IMR-90 (cell line): Measurements from ENCODE around the gene SYCE3. TPM values are rescaled to one million over a fixed set of nuclear protein-coding genes. Genes with fewer than 3 reads are reported as not detected.

ENCODE experiments used
- ATAC-seq: fragments of 200-7000 bp; cut with Tn5 transposase; 2 replicates; pipeline ENCODE4 v1.9.1; 2020; ENCODE audit warnings: low read depth, mild to moderate bottlenecking, moderate library complexity
- BruUV-seq: library from RNA; stranded (reverse); fragments of 400-500 nt; replicated peaks from 2 replicates; lab custom pipeline; 2021; lab: Mats Ljungman, UMichigan
- CTCF ChIA-PET: fragments of 300-600 bp; formaldehyde crosslinking; extraction: SDS; loops from one replicate; lab custom pipeline; 2021; ENCODE audit warnings: antibody characterized with exemption; lab: Yijun Ruan, JAX
- POLR2A ChIA-PET: fragments of 300-600 bp; sonication (Branson Sonifier 250); formaldehyde crosslinking; loops from one replicate; lab custom pipeline; 2022; ENCODE audit warnings: antibody characterized with exemption; ENCODE audit not compliant: unreplicated experiment; lab: Charles Lee
- DNase-seq: peaks from one replicate; pipeline ENCODE4 v3.0.0; 2013
- H2AFZ ChIP-seq: replicated peaks from 2 replicates; pipeline ENCODE3; 2013; ENCODE audit warnings: low read length, mild to moderate bottlenecking; ENCODE audit not compliant: poor library complexity
- H2AK5ac ChIP-seq: 2 replicates; pipeline ENCODE4 v1.6.1; 2013; ENCODE audit warnings: low read depth, low read length, inconsistent platforms
- H2AK9ac ChIP-seq: replicated peaks from 2 replicates; pipeline ENCODE3; 2013; ENCODE audit warnings: mild to moderate bottlenecking, low read depth, low read length, moderate library complexity; ENCODE audit not compliant: poor library complexity
- H2BK120ac ChIP-seq: 2 replicates; pipeline ENCODE4 v1.6.1; 2013; ENCODE audit warnings: low read depth, low read length, inconsistent platforms
- H2BK15ac ChIP-seq: 3 replicates; pipeline ENCODE4 v1.6.1; 2013; ENCODE audit warnings: low read depth, low read length, inconsistent platforms
- H2BK20ac ChIP-seq: 2 replicates; pipeline ENCODE4 v1.6.1; 2013; ENCODE audit warnings: low read depth, mild to moderate bottlenecking, inconsistent platforms, low read length, moderate library complexity
- H2BK5ac ChIP-seq: 2 replicates; pipeline ENCODE4 v1.6.1; 2013; ENCODE audit warnings: mild to moderate bottlenecking, low read depth, low read length, inconsistent platforms; ENCODE audit not compliant: poor library complexity, severe bottlenecking
- H3K14ac ChIP-seq: replicated peaks from 2 replicates; pipeline ENCODE4 v1.6.1; 2013; ENCODE audit warnings: low read depth, low read length, inconsistent platforms
- H3K18ac ChIP-seq: 2 replicates; pipeline ENCODE4 v1.6.1; 2013; ENCODE audit warnings: low read depth, low read length, control low read depth
- H3K23ac ChIP-seq: 2 replicates; pipeline ENCODE4 v1.6.1; 2013; ENCODE audit warnings: low read depth, low read length, inconsistent platforms
- H3K27ac ChIP-seq: 2 replicates; pipeline ENCODE4 v1.5.1; 2013; ENCODE audit warnings: mild to moderate bottlenecking, control low read depth, low read length; ENCODE audit not compliant: insufficient read depth
- H3K27me3 ChIP-seq: 2 replicates; pipeline ENCODE4 v1.6.1; 2013; ENCODE audit warnings: low read length; ENCODE audit not compliant: control insufficient read depth, insufficient read depth
- H3K36me3 ChIP-seq: 2 replicates; pipeline ENCODE4 v1.6.1; 2013; ENCODE audit warnings: low read length, mixed read lengths; ENCODE audit not compliant: control insufficient read depth, insufficient read depth
- H3K4ac ChIP-seq: 2 replicates; pipeline ENCODE4 v1.6.1; 2013; ENCODE audit warnings: low read depth, low read length, inconsistent platforms
- H3K4me1 ChIP-seq: 2 replicates; pipeline ENCODE4 v1.6.1; 2013; ENCODE audit warnings: low read length, mixed read lengths; ENCODE audit not compliant: control insufficient read depth, insufficient read depth
- H3K4me2 ChIP-seq: 2 replicates; pipeline ENCODE4 v1.6.1; 2013; ENCODE audit warnings: low read depth, mild to moderate bottlenecking, control low read depth, low read length, moderate library complexity
- H3K4me3 ChIP-seq: 2 replicates; pipeline ENCODE4 v1.5.1; 2013; ENCODE audit warnings: low read depth, mild to moderate bottlenecking, control low read depth, low read length, moderate library complexity; ENCODE audit not compliant: insufficient read depth
- H3K56ac ChIP-seq: 2 replicates; pipeline ENCODE4 v1.6.1; 2013; ENCODE audit warnings: low read length, inconsistent platforms; ENCODE audit not compliant: insufficient read depth; ENCODE audit errors: extremely low read depth
- H3K79me1 ChIP-seq, 2 experiments: 2 replicates each; pipeline ENCODE4 v1.6.1; 2013; ENCODE audit warnings: low read length in 2 of 2, inconsistent platforms in 1 of 2, low read depth in 1 of 2
- H3K9ac ChIP-seq: 2 replicates; pipeline ENCODE4 v1.6.1; 2013; ENCODE audit warnings: low read depth, low read length, control low read depth
- H3K9me1 ChIP-seq: 2 replicates; pipeline ENCODE4 v1.6.1; 2013; ENCODE audit warnings: low read length, inconsistent platforms; ENCODE audit not compliant: insufficient read depth
- H3K9me3 ChIP-seq: 2 replicates; pipeline ENCODE4 v1.6.1; 2013; ENCODE audit warnings: low read length; ENCODE audit not compliant: control insufficient read depth, insufficient read depth
- H4K20me1 ChIP-seq: 2 replicates; pipeline ENCODE4 v1.6.1; 2013; ENCODE audit warnings: low read length, inconsistent platforms; ENCODE audit not compliant: insufficient read depth
- H4K5ac ChIP-seq: 2 replicates; pipeline ENCODE4 v1.6.1; 2013; ENCODE audit warnings: mild to moderate bottlenecking, low read depth, low read length, control low read depth
- H4K8ac ChIP-seq, 2 experiments: 2 replicates each; pipeline ENCODE4 v1.6.1; 2013; ENCODE audit warnings: low read depth in 2 of 2, low read length in 2 of 2, control low read depth in 1 of 2, inconsistent platforms in 1 of 2
- H4K91ac ChIP-seq: 2 replicates; pipeline ENCODE4 v1.6.1; 2013; ENCODE audit warnings: low read depth, low read length, inconsistent platforms; ENCODE audit not compliant: insufficient read depth
- BHLHE40 ChIP-seq: fragments of 150-350 bp; IDR thresholded peaks from 2 replicates; pipeline ENCODE4 v1.6.1; 2016; ENCODE audit warnings: mild to moderate bottlenecking, low read depth, low read length
- CEBPB ChIP-seq: IDR thresholded peaks from 2 replicates; pipeline ENCODE4 v1.6.1; 2012; ENCODE audit warnings: low read depth, low read length, improper control_type of control experiment
- FOS ChIP-seq: fragments of 150-350 bp; IDR thresholded peaks from 2 replicates; pipeline ENCODE4 v1.6.1; 2016; ENCODE audit warnings: low read depth, low read length
- MAFK ChIP-seq: IDR thresholded peaks from 2 replicates; pipeline ENCODE4 v1.6.1; 2012; ENCODE audit warnings: low read depth, low read length, improper control_type of control experiment
- MAZ ChIP-seq: IDR thresholded peaks from 2 replicates; pipeline ENCODE4 v1.6.1; 2012; ENCODE audit warnings: low read depth, mild to moderate bottlenecking, low read length, improper control_type of control experiment, moderate library complexity, borderline replicate concordance
- POLR2A ChIP-seq: IDR thresholded peaks from 2 replicates; pipeline ENCODE4 v1.6.1; 2012; ENCODE audit warnings: mild to moderate bottlenecking, low read depth, low read length
- RFX5 ChIP-seq: IDR thresholded peaks from 2 replicates; pipeline ENCODE4 v1.8.0; 2012; ENCODE audit warnings: low read depth, mild to moderate bottlenecking, low read length, moderate library complexity
- SMC3 ChIP-seq: fragments of 150-350 bp; IDR thresholded peaks from 2 replicates; pipeline ENCODE4 v1.6.1; 2016; ENCODE audit warnings: low read depth, mild to moderate bottlenecking, antibody characterized with exemption, low read length, moderate library complexity
- WGBS, 2 experiments: methylation state at CpG; one replicate each; pipeline versions ENCODE4 v1.1.5 to v1.1.7; 2013; ENCODE audit warnings: missing lambda C conversion rate in 2 of 2; ENCODE audit not compliant: insufficient read length in 1 of 2; ENCODE audit errors: extremely low coverage in 2 of 2; 5-methylcytosine and 5-hydroxymethylcytosine counted together
- dilution Hi-C: fragments of 300-500 bp; cut with HindIII; formaldehyde crosslinking; loops from one replicate; pipeline ENCODE4 v1.14.3; 2018; ENCODE audit warnings: low sequenced_read_pairs; ENCODE audit not compliant: unreplicated experiment
- in situ Hi-C: fragments of 300-500 bp; cut with MboI; formaldehyde crosslinking; loops from 3 replicates; pipeline ENCODE4 v1.14.3; 2019; ENCODE audit warnings: low sequenced_read_pairs, inconsistent platforms, mixed read lengths
- intact Hi-C: fragments of 100-400 bp; cut with micrococcal nuclease; formaldehyde crosslinking; loops from 2 replicates; pipeline ENCODE4 v1.10.0; 2022
- polyA plus RNA-seq, 3 experiments: library from polyadenylated mRNA; depleted of rRNA; stranded (reverse); fragments of >200 nt; gene quantifications; 2 replicates each; pipeline ENCODE4 v1.2.3, GENCODE V29; 2012; ENCODE audit warnings: low replicate concordance in 1 of 3
- total RNA-seq: library from RNA; depleted of rRNA; stranded (reverse); fragments of >200 nt; gene quantifications from 2 replicates; pipeline ENCODE4 v1.2.3, GENCODE V29; 2012

SYCE3 gene
- total and polyA plus RNA-seq, 2 of the 4 experiments (the other 2 are of a cell fraction), result not detected

GRCh38 chr22:50606946-50607658, 44.4 kb upstream of the SYCE3 start:
- ATAC-seq (no peak), DNase-seq (no peak)

More at GRCh38 chr22:50606946-50607658, 44.4 kb upstream of the SYCE3 start:
- BruUV-seq, result no TSS peak
- no peak overlapping the region for H3K4ac ChIP-seq
- H3K18ac ChIP-seq, result no peak overlapping the region
- H2BK5ac ChIP-seq, result no peak overlapping the region
- H2BK120ac ChIP-seq, result no peak overlapping the region
- no peak overlapping the region for H3K27ac ChIP-seq
- H3K4me1 ChIP-seq, result no peaks in the 10 kb centered on the region
- H3K4me2 ChIP-seq, result no peak overlapping the region
- POLR2A ChIA-PET, result no interaction called here
- H3K79me1 ChIP-seq, result no peaks in the 10 kb centered on the region
- no peak overlapping the region for H3K9ac ChIP-seq
- H3K9me3 ChIP-seq, result 0 out of 2 replicates have a peak, but pooled peaks cover 2% of the 10 kb centered on the region
- H3K9me1 ChIP-seq, result 0 out of 2 replicates have a peak, but pooled peaks cover 6% of the 10 kb centered on the region
- H3K4me3 ChIP-seq, result no peak overlapping the region
- peaks cover 7% of the 10 kb centered on the region for H4K20me1 ChIP-seq
- no peak overlapping the region for H3K23ac ChIP-seq
- H4K5ac ChIP-seq, result no peak overlapping the region
- no peak overlapping the region for H2AK5ac ChIP-seq
- peaks cover 78% of the 10 kb centered on the region for H3K27me3 ChIP-seq
- H2BK20ac ChIP-seq, result no peak overlapping the region
- H3K14ac ChIP-seq, result no peak overlapping the region
- H3K36me3 ChIP-seq, result no peaks in the 10 kb centered on the region
- in situ Hi-C loops (no loop called here), dilution Hi-C loops (no loop called here), intact Hi-C loops (no loop called here)
- WGBS, 2 experiments, result 79% methylated on average over 14 of the region's 18 CpGs; no CpG with 5 or more reads in 1 of the 2 experiments
- H3K56ac ChIP-seq, result no peak overlapping the region
- H4K91ac ChIP-seq, result no peak overlapping the region
- no peak overlapping the region for H2AK9ac ChIP-seq
- H2BK15ac ChIP-seq, result no peak overlapping the region
- TF ChIP-seq BHLHE40, result no peak
- TF ChIP-seq POLR2A, result no peak
- no peak for TF ChIP-seq RFX5
- no peak for TF ChIP-seq FOS
- TF ChIP-seq CEBPB, result no peak
- TF ChIP-seq SMC3, result no peak
- no peak for TF ChIP-seq MAFK
- TF ChIP-seq MAZ, result no peak
- CTCF ChIA-PET, result no interaction called here
- H2AFZ ChIP-seq, result no peak overlapping the region
- no peak overlapping the region for H4K8ac ChIP-seq
